Measurements from ENCODE around the gene ARHGAP22.
"Not testable (repeated sequence)": the region's sequence is repeated elsewhere in the genome, so short reads cannot be mapped to it uniquely, and the experiment has no call there.

Gene ARHGAP22

GRCh38 chr10:48430402-48430993 lies 174.4 kb downstream of the ARHGAP22 start:
- DNase-seq (ENCODE audit: extremely low read depth, low read depth): no peak
- H3K4me3 ChIP-seq (replicated peaks; ENCODE audit: low read depth, low read length): no peak overlapping the region
- TF ChIP-seq CTCF (IDR thresholded peaks at IDR 0.05; ENCODE audit: low read depth, low read length, missing control alignments): no peak

- no peak for TF ChIP-seq CTCF (IDR thresholded peaks at IDR 0.05; ENCODE audit: low read depth, low read length, missing control alignments)
- DNase-seq (ENCODE audit: extremely low read depth, low read depth): no peak
- H3K4me3 ChIP-seq (replicated peaks; ENCODE audit: low read depth, low read length): no peak overlapping the region
Measured at GRCh38 chr10:48429309-48429708, 175.6 kb downstream of the ARHGAP22 start.

GRCh38 chr10:48428896-48429295 lies 176.0 kb downstream of the ARHGAP22 start:
- DNase-seq (ENCODE audit: extremely low read depth, low read depth): no peak
- no peak overlapping the region for H3K4me3 ChIP-seq (replicated peaks; ENCODE audit: low read depth, low read length)
- TF ChIP-seq CTCF (IDR thresholded peaks at IDR 0.05; ENCODE audit: low read depth, low read length, missing control alignments): no peak

GRCh38 chr10:48423884-48424283 lies 181.0 kb downstream of the ARHGAP22 start:
- no peak overlapping the region for H3K4me3 ChIP-seq (replicated peaks; ENCODE audit: low read depth, low read length)
- no peak for DNase-seq (ENCODE audit: extremely low read depth, low read depth)
- no peak for TF ChIP-seq CTCF (IDR thresholded peaks at IDR 0.05; ENCODE audit: low read depth, low read length, missing control alignments)

GRCh38 chr10:48421862-48422261 lies 183.0 kb downstream of the ARHGAP22 start:
- DNase-seq (ENCODE audit: extremely low read depth, low read depth); H3K4me3 ChIP-seq (replicated peaks; ENCODE audit: low read depth, low read length): not testable (repeated sequence)

- no peak for DNase-seq (ENCODE audit: extremely low read depth, low read depth)
- no peak for TF ChIP-seq CTCF (IDR thresholded peaks at IDR 0.05; ENCODE audit: low read depth, low read length, missing control alignments)
- no peak overlapping the region for H3K4me3 ChIP-seq (replicated peaks; ENCODE audit: low read depth, low read length)
Measured at GRCh38 chr10:48419714-48420113, 185.2 kb downstream of the ARHGAP22 start.

- no peak overlapping the region for H3K4me3 ChIP-seq (replicated peaks; ENCODE audit: low read depth, low read length)
- TF ChIP-seq CTCF (IDR thresholded peaks at IDR 0.05; ENCODE audit: low read depth, low read length, missing control alignments): no peak
- DNase-seq (ENCODE audit: extremely low read depth, low read depth): no peak
Measured at GRCh38 chr10:48418189-48418788, 186.6 kb downstream of the ARHGAP22 start.

All from HFF-Myc (cell line).